SKM-1 treated with dmso at 0.1 percent for 144 hours (cell line): ENCODE data around the gene TASP1.
"Not testable (repeated sequence)": the region's sequence is repeated elsewhere in the genome, so short reads cannot be mapped to it uniquely, and the experiment has no call there.

ENCODE experiments used
- DNase-seq: peaks from one replicate; lab custom pipeline; 2025; ENCODE audit not compliant: unreplicated experiment; lab: John Stamatoyannopoulos, UW

The TASP1 gene

DNA sequence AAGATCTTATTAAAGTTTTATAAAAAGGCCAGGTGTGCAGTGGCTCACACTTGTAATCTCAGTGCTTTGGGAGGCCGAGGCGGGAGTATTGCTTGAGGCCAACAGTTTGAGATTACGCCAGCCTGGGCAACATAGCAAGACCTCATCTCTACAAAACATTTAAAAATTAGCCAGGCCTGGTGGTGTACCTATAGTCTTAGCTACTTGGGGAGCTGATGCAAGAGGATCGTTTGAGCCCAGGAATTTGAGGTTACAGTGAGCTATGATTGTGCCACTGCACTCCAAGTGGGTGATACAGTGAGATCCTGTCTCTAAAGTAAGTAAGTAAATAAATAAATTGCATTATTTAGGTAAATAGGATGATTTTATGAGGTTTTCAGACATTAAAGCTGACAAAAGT lies 234.4 kb downstream of the TASP1 start:
- no peak for DNase-seq

DNA sequence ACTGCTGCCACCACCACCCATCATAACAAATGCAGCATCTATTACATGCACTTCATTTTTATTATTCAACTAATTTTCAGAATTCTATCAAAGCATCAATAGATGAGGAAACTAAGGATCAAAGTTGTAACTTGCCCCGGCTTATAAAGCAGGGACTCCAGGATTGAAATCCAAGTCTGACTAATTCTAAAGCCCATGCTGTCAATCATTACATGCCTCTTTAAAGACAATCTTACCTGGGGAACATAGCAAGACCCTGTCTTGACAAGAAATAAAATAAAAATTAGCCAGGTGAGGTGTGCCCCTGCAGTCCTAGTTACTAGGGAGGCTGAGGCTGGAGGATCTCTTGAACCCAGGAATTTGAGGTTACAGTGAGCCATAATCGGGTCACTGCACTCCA lies 235.3 kb downstream of the TASP1 start:
- DNase-seq, result no peak

DNA sequence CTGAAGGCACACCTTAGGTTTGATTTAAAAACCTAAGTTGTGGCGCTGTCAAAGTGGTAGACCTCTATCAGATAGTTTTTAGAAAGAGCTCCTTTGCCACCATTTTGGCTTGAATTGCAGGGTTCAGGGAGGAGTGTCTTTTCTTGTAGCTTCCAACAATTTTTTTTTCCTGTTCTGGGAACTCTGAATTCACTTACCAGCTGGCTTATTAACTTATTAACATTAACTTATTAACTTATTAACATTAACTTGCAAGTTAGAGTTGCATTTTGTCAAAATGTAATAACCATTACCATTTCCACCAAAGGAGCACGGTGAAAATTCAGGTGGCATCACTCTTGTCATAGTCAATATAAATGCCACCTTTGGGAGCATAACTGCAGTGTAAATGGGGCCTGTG lies 235.7 kb downstream of the TASP1 start:
- no peak for DNase-seq

DNA sequence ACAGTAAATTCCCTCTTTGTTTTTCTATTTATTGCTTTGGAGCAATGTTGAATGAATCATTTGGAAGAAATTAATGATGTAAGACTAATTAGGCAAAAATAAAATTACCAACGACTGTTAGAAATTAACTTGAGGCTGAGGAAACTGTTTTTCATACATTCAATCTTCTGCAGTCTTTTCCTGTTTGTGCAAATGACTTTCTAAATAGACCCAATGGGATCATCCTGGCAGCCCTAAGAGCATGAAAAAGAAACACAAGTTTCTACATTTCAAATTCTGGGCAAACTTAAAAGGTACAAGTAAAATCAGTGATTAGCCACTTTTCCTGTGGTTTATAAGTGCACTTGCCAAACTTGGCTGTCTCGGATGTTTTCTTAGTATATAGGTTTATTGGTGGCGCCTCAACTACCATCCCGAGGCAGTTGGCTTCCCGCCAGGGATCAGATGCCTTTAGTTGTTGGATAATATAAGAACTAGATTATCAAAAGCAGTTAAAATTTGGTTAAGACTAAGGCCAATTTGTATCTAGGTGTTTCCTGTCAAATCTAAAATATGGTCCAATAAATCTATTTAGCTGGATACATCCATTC lies 236.5 kb downstream of the TASP1 start:
- no peak for DNase-seq

DNA sequence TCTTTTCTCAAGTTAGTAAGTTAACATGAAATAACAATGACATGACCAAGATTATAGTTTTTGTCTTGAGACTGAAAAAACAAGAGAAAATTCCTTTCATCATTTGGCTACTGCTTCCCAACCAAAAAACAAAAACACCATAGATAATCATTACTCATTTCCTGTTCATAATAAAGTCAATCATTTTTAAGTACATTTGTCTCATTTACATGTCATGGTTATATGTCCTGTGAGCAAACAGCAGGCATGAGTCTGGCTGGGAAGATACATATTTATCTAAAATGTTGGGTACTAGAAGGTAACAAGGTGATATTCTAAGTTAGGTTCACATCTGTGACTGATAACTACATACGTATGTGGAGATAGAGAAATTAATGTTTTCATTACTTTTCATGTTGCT lies 237.1 kb downstream of the TASP1 start:
- no peak for DNase-seq

DNA sequence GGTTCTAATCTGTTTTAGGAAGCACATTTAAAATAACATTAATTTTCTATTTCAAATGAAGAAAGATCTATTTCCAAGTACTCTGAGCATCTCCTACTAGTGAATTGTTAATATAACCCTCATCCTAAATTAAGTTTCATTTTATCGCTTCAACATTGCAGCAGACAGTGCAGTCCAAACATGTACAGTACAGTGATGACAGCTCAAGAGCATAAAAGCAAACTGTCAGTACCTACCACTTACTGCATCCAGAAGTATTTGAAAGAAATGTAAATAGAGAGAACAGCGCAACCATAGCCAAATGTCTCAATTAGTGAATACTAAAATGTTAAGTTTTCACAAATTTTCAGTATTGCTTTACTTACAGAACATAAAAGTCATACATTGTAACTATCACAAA lies 238.3 kb downstream of the TASP1 start:
- no peak for DNase-seq

DNA sequence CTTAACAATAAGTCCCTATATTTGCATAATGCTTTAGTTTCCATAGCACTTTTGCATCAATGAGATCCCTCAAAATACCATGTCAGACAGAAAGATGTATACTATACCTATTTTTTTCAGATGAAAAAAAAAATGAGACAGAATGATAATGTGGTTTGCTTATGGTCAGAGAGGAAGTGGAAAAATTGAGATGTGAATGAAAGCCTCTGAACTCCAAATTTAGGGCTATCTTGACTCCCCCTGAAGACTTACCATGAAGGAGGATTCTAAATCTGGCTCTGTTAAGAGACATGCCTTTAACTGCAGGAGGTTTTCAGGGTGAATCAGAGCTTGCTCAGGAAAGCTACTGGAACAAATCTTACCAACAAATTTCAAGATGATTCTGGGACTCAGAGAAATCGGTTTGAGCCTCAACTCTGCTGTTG lies 241.4 kb downstream of the TASP1 start:
- no peak for DNase-seq

DNA sequence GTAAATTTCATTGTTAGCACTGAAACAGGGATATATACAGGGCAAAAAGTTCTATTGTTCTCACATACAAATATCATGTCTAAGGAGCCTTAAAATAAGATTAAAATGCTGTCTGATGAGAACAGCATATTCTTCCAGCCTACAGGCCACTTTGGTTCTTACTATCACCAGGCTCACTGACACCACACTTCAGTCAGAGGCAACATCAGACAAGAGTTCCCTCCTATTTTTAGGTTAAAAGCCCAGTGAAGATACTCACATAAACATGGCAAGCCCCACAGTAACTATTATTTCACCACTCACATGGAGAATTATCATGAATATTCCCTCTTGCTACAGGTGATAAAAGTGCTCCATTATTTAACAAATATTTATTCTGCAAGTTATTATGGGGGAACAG lies 241.9 kb downstream of the TASP1 start:
- DNase-seq, result no peak

DNA sequence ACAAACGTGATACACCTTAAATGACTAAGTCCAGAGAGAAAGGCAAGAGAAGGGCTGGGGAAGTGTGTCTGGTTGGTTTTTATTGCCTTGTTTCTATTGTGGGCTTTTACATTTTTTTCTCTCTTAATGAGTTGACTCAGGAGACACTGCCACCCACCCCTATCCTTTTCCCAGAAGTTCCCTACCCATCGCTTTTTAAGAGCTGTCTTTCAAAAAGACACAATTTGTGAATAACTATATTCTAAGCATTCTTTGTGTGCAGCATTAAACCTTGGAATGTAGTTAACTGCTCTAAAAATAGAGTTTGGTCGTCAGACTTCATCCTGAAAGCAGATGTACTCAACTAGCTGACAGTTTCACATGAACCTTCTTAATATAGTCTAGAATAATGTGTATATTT lies 242.7 kb downstream of the TASP1 start:
- no peak for DNase-seq

DNA sequence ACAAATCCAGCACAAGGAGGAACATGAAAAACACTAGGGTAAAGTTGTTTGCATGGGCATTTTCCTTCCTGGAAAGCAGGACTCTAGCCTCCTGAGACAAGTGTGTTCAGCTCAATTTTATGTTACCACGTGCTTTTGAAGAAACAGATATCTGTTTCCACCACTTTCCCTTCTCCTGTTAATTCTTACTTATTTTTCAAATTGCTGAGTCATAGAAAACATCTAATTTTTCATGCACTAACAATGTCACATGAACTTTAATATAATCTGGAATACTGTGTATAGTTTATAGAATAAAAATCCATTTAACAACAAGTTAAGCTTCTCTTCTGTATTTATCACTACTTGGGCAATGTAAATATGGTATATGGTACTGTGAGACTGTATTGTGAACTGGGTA lies 243.5 kb downstream of the TASP1 start:
- no peak for DNase-seq

DNA sequence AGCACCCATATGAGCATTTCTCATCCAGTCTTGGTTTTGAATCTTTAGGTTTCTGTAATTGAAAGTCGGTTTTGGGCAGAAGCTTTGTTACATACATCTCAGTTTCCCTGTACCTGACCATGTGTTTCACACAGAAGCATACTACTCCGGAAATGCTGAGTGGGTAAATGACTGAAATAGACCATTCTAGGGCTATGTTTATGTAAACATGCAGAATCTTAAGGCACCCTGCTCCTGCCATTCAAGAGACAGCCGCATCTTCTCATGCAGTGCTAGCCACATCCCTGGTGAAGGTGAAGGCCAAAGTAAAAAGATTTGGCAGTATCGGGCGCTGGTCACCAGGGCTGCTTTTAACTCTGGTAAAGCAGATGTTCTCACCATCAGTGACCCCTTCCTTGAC lies 246.3 kb downstream of the TASP1 start:
- DNase-seq, result no peak

DNA sequence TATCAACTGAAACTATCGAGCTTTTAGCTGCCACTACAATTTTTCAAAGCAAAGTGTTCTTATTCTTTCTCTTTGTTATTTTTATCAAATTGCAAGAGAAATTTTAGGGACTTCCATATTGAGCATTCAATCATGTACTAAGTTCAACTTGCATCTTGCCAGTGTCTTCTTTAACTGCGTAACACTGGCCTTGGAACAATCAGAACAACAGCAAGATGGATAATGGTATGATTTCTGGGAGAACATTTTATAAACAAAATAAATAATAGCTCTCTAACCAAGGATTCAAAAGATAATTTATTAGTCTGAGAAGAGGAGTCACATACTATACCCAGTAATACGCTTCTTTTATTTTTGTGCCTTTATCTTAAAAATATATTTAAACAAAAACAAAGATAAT lies 249.6 kb downstream of the TASP1 start:
- no peak for DNase-seq

DNA sequence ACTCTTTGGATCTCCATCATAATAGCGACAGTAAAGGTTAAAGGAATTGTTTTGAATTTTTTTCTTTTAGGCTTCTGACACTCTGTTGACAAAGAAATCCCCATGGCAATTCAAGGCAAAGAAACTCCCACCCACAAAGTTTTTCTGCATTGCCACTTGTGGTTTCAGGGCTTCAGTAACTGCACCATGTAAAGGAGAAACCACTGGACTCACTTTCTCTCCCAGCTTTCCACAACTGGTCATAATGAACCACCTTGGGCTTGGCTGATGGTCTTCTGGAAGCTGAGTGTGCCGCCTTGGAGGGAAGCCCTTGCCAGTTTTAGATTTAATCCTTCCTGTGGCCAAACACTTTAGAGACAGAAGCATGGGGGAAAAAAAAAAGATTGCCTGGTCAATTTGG lies 254.6 kb downstream of the TASP1 start:
- no peak for DNase-seq

DNA sequence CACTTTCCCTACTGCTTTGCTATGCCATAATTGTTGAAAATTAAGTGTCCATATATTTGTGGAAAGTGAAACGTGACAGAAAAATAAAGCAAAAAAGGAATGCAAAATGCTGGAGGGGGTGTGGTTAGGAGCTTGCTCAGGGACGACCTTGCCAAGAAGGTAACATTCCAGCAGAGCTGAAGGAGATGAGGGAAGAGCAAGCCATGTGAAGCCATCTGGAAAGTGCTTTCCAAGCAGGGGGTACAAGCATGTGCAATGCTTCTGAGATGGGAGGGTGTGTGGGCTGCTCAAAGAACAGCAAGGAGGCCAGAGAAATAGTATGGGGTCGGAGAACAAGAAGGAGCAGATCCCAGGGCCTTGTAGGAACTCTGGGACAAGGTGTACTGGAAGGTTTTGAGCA lies 255.9 kb downstream of the TASP1 start:
- DNase-seq, result no peak

DNA sequence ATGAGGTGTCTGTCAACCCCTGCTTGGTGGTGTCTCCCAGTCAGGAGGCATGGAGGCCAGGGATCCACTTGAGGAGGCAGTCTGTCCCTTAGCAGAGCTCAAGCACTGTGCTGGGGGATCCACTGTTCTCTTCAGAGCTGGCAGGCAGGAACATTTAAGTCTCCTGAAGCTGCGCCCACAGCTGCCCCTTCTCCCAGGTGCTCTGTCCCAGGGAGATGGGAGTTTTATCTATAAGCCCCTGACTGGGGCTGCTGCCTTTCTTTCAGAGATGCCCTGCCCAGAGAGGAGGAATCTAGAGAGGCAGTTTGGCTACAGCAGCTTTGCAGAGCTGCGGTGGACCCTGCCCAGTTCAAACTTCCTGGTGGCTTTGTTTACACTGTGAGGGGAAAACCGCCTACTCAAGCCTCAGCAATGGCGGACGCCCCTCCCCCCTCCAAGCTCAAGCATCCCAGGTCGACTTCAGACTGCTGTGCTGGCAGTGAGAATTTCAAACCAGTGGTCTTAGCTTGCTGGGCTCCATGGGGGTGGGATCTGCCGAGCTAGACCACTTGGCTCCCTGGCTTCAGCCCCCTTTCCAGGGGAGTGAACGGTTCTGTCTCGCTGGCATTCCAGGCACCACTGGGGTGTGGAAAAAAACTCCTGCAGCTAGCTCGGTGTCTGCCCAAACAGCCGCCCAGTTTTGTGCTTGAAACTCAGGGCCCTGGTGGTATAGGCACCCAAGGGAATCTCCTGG lies 258.1 kb downstream of the TASP1 start:
- not testable (repeated sequence) for DNase-seq

DNA sequence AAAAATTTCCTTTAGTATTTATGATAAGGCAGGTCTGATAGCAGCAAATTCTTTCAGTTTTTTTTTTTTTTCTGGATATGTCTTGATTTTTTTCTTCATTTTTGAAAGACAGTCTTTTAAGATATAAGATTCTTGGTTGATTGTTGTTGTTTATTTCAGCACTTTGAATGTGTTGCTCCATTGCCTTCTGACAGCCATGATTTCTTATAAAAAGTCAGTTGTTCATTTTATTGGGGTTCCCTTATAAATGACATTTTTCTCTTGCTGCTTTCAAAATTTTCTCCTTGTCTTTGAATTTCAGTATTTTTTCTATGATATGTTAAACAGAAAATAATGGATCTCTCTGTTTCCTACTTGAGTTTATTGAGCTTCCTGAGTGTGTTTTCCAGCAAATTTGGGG lies 265.3 kb downstream of the TASP1 start:
- no peak for DNase-seq

DNA sequence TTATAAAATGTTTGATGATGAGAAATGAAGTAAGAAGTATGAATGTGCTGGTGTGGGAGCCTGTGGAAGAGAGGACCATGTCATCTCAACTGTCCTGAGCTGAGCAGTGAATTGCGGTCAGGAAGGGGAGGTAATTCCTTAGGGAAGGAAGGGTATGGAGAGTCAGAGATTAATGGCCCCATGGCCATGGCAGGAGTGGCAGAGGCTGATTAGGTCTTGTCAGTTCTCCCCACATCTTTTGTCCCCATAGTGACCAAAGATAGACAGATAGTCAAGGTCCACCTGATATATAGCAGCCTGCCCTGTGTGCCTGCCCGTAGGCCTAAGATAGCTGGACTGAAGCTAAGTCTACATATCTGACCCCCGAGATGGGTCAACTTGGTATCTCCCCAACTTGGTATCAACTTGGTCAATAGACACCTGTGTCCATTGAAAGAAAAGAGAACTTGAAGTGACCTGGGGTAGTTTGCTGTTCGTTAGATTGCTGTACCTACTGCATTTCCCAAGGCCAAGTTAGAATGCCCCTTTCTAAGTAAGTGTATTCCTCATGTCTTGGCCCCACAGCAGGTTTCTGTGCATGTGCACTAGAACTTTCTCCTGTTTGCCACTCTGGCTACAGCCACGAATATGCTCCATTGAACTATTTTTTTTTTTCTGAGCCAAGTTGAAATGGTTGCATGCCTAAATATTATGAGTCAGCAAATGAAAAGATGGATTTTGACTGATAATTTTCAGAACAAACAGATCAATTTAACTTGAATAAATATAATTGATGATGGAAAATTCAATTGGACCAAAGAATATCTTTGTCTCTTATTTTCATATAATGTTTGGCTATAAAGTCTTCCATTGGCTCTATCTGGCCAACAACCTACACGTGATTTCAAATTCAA lies 274.2 kb downstream of the TASP1 start:
- no peak for DNase-seq

DNA sequence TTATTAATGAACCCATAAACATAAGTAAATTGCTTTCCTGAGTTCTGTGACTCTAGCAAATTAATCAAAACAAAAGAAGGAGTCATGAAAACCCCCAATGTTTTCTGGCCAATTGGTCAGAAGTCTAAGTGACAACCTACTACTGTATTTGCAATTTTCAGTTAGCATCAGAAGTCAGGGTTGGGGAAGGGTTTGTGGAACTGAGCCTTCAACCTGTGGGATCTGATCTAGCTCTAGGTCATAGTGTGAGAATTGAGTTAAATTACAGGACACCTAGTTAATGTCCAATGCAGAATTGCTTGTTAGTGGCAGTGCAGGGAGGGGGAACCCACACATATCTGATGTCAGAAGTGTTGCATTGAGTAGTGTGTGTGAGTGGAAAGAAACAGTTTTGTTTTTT lies 275.3 kb downstream of the TASP1 start:
- no peak for DNase-seq

DNA sequence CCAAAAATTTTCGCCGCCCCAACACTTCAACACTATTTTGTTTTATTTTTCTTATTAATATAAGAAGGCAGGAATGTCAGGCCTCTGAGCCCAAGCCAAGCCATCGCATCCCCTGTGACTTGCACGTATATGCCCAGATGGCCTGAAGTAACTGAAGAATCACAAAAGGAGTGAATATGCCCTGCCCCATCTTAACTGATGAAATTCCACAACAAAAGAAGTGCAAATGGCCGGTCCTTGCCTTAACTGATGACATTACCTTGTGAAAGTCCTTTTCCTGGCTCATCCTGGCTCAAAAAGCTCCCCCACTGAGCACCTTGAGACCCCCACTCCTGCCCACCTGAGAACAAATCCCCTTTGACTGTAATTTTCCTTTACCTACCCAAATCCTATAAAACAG lies 276.6 kb downstream of the TASP1 start:
- DNase-seq, result not testable (repeated sequence)

DNA sequence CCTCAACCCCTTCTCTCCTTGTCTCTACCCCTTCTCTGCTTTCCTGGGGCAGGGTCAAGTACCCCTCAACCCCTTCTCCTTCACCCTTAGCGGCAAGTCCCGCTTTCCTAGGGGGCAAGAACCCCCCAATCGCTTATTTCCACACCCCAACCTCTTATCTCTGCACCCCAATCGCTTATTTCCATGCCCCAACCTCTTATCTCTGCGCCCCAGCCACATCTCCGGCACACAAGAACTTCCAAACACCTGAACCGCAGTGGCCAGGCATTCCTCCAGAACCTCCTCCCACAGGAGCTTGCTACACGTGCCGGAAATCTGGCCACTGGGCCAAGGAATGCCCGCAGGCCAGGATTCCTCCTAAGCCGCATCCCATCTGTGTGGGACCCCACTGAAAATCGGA lies 279.8 kb downstream of the TASP1 start:
- DNase-seq, result not testable (repeated sequence)

DNA sequence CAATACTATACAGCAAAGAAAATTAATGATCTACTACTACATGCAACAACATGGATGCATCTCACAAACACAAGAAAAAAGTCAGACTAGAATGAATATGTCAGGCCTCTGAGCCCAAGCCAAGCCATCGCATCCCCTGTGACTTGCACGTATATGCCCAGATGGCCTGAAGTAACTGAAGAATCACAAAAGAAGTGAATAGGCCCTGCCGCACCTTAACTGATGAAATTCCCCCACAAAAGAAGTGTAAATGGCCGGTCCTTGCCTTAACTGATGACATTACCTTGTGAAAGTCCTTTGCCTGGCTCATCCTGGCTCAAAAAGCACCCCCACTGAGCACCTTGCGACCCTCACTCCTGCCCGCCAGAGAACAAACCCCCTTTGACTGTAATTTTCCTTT lies 280.9 kb downstream of the TASP1 start:
- not testable (repeated sequence) for DNase-seq

DNA sequence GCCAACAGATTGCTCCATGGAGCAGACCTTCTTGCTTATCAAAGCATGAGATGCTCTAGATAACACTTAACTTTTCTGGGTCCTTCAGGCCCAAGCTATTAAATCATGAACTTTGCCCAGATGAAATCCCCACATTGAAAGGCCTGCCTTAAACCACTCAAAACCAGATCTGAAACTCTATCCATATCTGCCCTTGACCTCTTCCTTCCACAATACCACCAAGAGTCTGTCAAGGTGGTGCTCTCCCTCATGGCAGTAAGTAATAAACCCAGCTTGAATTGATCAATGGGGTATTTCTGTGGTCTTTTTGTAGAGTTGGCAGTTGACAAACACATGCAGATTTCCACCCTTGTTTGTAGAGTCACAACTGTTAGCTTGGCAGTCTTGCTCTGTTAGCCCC lies 282.1 kb downstream of the TASP1 start:
- DNase-seq, result no peak
